HG03196 (cell line): ENCODE results near the gene NEIL3.

ENCODE experiments used
- ATAC-seq: cut with Tn5 transposase; IDR thresholded peaks from one replicate; pipeline ENCODE4 v1.9.1; 2021; ENCODE audit not compliant: unreplicated experiment

Gene NEIL3

GRCh38 chr4:177309522-177310371 is at the start of gene NEIL3:
TSS of gene NEIL3 (plus strand) at chr4:177309874. CDS start at chr4:177309954, 80 bp downstream.
- peak; percentile 93 for ATAC-seq

- no peak for ATAC-seq
These were observed 45.9 kb upstream of the NEIL3 start for GRCh38 chr4:177263818-177264217.

- no peak for ATAC-seq
These were observed 44.8 kb upstream of the NEIL3 start for GRCh38 chr4:177264788-177265422.

- no peak for ATAC-seq
These were observed 43.9 kb upstream of the NEIL3 start for GRCh38 chr4:177265729-177266128.

GRCh38 chr4:177266506-177266905 is 43.2 kb upstream of the NEIL3 start:
- no peak for ATAC-seq

GRCh38 chr4:177267911-177268310 is 41.8 kb upstream of the NEIL3 start:
- no peak for ATAC-seq

- no peak for ATAC-seq
These were observed 38.6 kb upstream of the NEIL3 start for GRCh38 chr4:177271091-177271490.

GRCh38 chr4:177271915-177272766 is 37.5 kb upstream of the NEIL3 start:
- ATAC-seq: no peak

- no peak for ATAC-seq
These were observed 33.7 kb upstream of the NEIL3 start for GRCh38 chr4:177275999-177276398.

GRCh38 chr4:177281351-177281909 is 28.2 kb upstream of the NEIL3 start:
- ATAC-seq: no peak

GRCh38 chr4:177282284-177282835 is 27.3 kb upstream of the NEIL3 start:
- no peak for ATAC-seq

- no peak for ATAC-seq
These were observed 26.5 kb upstream of the NEIL3 start for GRCh38 chr4:177283167-177283566.

- no peak for ATAC-seq
These were observed 23.7 kb upstream of the NEIL3 start for GRCh38 chr4:177285953-177286352.

- ATAC-seq: no peak
These were observed 22.4 kb upstream of the NEIL3 start for GRCh38 chr4:177287255-177287654.

GRCh38 chr4:177288335-177288734 is 21.3 kb upstream of the NEIL3 start:
- ATAC-seq: no peak

- ATAC-seq: no peak
These were observed 18.9 kb upstream of the NEIL3 start for GRCh38 chr4:177290780-177291179.

GRCh38 chr4:177292171-177292570 is 17.5 kb upstream of the NEIL3 start:
- ATAC-seq: no peak

- ATAC-seq: no peak
These were observed 16.3 kb upstream of the NEIL3 start for GRCh38 chr4:177293208-177294033.

GRCh38 chr4:177297785-177298391 is 11.8 kb upstream of the NEIL3 start:
- ATAC-seq: no peak
